GM12892 (cell line): ENCODE measurements around the gene SLC7A6.

Source experiments
- POLR2A ChIP-seq: IDR thresholded peaks from 2 replicates; pipeline ENCODE4 v1.6.1; 2011; ENCODE audit warnings: low read depth, low read length, control low read depth
- POLR2AphosphoS5 ChIP-seq: IDR thresholded peaks from 2 replicates; pipeline ENCODE4 v1.6.1; 2011; ENCODE audit warnings: low read depth, low read length, control low read depth

DNA sequence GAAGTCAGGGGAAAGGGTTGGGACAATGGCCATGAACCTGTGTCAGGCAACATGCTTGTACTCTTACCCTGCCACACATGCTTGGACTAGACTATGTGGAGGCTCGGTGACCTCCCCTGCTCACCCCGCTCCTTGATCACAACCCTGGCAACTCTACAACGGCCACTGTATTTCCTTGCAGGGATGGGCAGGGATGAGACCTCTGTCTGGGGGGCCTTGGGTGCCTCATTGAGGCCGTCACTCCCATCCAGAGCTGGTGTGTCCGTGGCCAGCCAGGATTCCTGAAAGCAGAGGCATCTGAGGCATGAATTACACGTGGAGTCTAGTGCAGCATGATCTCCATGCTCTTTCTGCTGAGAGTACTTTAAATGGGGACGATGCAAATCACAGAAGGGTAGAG, 18.2 kb upstream of the SLC7A6 start:
- TF ChIP-seq POLR2AphosphoS5 (no peak), POLR2A (no peak)
